ENCODE results near the gene CIZ1. TPM values are rescaled to one million over a fixed set of nuclear protein-coding genes. Genes with fewer than 3 reads are reported as not detected.

Gene CIZ1
- total RNA-seq, 1 donor from 2014 or later = 74.9 TPM

DNA sequence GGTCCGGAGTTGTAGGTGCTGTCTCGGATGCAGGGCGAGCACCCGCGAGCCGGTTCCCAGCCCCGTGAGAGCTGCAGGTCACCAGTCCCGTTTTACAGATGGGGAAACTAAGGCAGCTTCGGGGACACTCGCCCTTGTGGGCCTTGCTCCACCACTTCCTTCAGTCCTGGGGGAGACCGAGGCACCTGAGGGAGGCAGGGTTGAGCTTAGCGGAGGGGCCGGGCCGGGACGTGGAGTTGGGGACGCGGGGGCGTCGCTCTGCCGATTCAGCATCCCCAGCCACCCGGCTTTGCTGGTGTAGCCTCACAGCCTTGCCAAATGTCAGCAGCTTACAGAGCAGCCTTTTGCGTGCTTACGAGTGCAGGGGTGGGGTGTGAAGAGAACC is 30.8 kb downstream of the CIZ1 start:
- no peaks in the 10 kb centered on the region for H3K27me3 ChIP-seq (ENCODE audit: low read depth)
- H3K4me3 ChIP-seq = peak overlapping the region; percentile 85
- no peaks in the 10 kb centered on the region for H3K9me3 ChIP-seq (replicated peaks)
- H3K27ac ChIP-seq (replicated peaks) = peak overlapping the region; percentile 85
- TF ChIP-seq, protein P1, sequence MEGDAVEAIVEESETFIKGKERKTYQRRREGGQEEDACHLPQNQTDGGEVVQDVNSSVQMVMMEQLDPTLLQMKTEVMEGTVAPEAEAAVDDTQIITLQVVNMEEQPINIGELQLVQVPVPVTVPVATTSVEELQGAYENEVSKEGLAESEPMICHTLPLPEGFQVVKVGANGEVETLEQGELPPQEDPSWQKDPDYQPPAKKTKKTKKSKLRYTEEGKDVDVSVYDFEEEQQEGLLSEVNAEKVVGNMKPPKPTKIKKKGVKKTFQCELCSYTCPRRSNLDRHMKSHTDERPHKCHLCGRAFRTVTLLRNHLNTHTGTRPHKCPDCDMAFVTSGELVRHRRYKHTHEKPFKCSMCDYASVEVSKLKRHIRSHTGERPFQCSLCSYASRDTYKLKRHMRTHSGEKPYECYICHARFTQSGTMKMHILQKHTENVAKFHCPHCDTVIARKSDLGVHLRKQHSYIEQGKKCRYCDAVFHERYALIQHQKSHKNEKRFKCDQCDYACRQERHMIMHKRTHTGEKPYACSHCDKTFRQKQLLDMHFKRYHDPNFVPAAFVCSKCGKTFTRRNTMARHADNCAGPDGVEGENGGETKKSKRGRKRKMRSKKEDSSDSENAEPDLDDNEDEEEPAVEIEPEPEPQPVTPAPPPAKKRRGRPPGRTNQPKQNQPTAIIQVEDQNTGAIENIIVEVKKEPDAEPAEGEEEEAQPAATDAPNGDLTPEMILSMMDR (IDR thresholded peaks at IDR 0.05; ENCODE audit: borderline replicate concordance) = no peak
- peaks cover 29% of the 10 kb centered on the region for H3K4me1 ChIP-seq
- H3K36me3 ChIP-seq = peaks cover 30% of the 10 kb centered on the region
- intact Hi-C loops (cut with micrococcal nuclease) = no loop called here
- no peak for DNase-seq

DNA sequence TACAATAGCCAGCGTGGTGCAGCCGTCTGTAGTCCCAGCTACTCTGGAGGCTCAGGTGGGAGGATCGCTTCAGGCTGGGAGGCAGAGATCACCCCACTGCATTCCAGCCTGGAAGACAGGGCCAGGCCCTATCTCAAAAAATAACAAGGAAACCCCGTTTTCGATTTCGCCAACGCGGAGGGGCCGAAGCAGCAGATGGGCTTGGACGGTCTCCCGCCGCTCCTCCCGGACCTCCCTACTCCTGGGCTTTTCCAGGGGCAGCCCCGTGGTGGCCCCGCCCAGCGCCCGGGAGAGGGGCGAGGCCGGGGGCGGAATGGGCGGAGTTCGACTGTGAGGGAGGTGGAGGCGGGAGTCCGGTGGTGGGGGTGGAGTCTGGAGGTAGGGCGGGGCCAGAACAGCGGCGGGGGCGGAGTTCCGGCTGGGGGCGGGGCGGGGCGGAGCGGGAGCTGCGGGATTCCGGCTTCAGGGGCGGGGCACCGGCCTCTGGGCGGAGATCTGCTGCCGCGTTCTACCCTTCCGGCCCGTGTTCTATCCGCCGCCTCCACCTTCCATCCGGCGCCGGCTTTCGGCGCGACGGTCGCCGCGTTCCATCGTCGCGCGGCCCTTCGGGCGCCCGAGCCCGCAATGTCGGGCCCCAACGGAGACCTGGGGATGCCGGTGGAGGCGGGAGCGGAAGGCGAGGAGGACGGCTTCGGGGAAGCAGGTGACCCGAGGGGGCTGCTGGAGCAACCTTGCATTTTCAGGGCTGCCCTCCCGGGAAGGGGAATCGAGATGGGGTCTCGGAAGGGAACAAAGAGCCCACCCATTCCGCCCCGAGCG is 31.4 kb downstream of the CIZ1 start, which contains the start of gene BBLN:
BBLN (plus strand) TSS at position 482 of the 819 bp plus-strand sequence; CDS start at position 625, 143 bp downstream.
- intact Hi-C loops (cut with micrococcal nuclease) = no loop called here
- peak; percentile 95 for DNase-seq
- peak within 1 kb of the TSS; percentile 85 for H3K27ac ChIP-seq (replicated peaks)
- H3K36me3 ChIP-seq = peaks cover 26% of the 10 kb centered on the region
- TF ChIP-seq, protein P1 (IDR thresholded peaks at IDR 0.05; ENCODE audit: borderline replicate concordance) = no peak
- H3K9me3 ChIP-seq (replicated peaks) = no peaks in the 10 kb centered on the region
- H3K27me3 ChIP-seq (ENCODE audit: low read depth) = no peaks in the 10 kb centered on the region
- H3K4me3 ChIP-seq = peak within 1 kb of the TSS; percentile 85
- H3K4me1 ChIP-seq = peaks cover 29% of the 10 kb centered on the region

DNA sequence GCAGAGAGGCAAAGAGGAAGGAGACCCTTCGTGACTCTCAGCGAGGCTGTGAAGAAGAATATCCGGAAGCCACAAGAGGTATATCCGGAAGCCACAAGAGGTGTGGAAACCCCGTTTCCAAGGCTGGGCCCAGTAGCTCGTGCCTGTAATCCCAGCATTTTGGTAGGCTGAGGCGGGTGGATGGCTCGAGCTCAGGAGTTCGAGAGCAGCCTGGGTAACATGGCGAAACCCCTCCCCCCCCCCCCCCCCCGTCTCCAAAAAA is 31.9 kb downstream of the CIZ1 start:
- TF ChIP-seq, protein P1 (IDR thresholded peaks at IDR 0.05; ENCODE audit: borderline replicate concordance) = no peak
- Histone ChIP-seq H3K27me3 (ENCODE audit: low read depth) (no peaks in the 10 kb centered on the region), H3K4me1 (peaks cover 29% of the 10 kb centered on the region), H3K9me3 (replicated peaks) (no peaks in the 10 kb centered on the region), H3K4me3 (peak overlapping the region; percentile 85), H3K36me3 (peaks cover 20% of the 10 kb centered on the region), H3K27ac (replicated peaks) (peak overlapping the region; percentile 85)
- intact Hi-C loops (cut with micrococcal nuclease) = no loop called here
- DNase-seq = no peak

DNA sequence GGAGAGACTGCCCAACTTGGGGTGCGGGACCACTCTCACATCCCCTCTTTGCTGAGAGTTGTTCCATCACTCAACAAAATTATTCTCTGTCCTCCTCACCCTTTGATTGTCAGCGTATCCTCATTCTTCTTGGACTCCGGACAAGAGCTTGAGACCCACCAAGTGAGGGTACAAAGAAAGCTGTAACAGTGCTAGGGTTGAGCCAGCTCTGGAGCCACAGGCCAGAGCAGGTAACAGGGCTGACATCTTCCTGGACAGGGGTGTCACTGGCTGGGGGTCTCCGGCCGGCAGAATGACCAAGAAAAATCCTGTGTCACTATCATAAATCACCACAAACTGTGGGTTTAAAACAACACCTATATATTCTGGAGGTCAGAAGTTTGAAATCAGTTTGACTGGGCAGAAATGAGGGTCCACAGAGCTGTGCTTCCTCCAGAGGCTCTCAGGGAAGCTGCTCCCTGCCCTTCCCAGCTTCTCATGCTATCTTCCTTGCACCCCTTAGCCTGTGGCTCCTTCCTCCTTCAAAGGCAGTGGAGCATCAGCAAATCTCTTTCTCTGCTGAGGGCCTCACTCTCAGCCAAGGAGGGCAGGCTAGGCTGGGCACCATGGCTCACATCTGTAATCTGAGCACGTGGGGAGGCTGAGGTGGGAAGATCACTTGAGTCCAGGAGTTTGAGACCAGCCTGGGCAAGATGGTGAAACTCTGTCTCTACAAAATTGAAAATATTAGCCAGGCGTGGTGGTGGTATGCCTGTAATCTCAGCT is 35.5 kb downstream of the CIZ1 start:
- no peak for DNase-seq
- intact Hi-C loops (cut with micrococcal nuclease) = no loop called here
- Histone ChIP-seq H3K27ac (replicated peaks) (no peak overlapping the region), H3K4me3 (no peak overlapping the region), H3K4me1 (peaks cover 16% of the 10 kb centered on the region), H3K36me3 (no peaks in the 10 kb centered on the region), H3K27me3 (ENCODE audit: low read depth) (no peaks in the 10 kb centered on the region), H3K9me3 (replicated peaks) (no peaks in the 10 kb centered on the region)
- TF ChIP-seq, protein P1 (IDR thresholded peaks at IDR 0.05; ENCODE audit: borderline replicate concordance) = no peak

DNA sequence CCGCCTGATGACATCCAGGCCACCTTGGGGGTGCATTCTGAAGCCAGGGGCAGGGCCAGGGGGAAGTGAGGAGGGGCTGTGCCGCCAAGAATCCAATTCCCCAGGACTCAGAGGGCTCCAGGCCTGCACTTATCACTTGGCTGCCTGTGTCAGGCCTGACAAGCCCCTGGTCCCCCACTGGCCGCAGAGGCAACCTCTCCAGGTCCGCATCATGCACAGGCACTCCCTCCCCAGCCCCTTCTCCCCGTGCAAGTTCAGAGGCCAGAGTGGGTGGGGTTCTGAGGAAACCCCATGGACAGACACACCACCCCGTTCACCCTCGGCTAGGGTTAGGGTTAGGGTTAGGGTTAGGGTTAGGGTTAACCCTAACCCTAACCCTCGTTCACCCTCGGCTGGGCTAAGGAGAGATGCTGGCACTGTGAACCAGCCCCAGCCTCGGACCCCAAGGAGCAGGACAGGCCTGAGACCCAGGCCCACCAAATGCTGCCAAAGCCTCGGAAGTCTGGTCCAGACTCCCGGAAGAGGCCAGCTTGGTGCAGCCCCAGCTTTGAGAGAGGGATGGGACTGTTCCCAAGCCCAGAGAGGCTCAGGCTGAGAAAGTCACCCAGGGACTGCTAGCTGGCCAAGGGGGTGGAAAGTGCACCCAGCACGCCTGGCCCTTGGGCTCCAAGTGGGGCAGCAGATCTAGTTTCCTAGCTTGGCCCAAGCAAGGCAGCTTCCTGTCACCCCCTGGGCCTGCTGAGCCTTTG is 37.3 kb downstream of the CIZ1 start:
- intact Hi-C loops (cut with micrococcal nuclease) = no loop called here
- peaks cover 18% of the 10 kb centered on the region for H3K4me1 ChIP-seq
- H3K4me3 ChIP-seq = no peak overlapping the region
- no peaks in the 10 kb centered on the region for H3K36me3 ChIP-seq
- DNase-seq = no peak
- H3K27me3 ChIP-seq (ENCODE audit: low read depth) = no peaks in the 10 kb centered on the region
- H3K27ac ChIP-seq (replicated peaks) = no peak overlapping the region
- no peaks in the 10 kb centered on the region for H3K9me3 ChIP-seq (replicated peaks)
- TF ChIP-seq, protein P1 (IDR thresholded peaks at IDR 0.05; ENCODE audit: borderline replicate concordance) = no peak
